B cell (primary cell): Measurements from ENCODE around the gene OSTF1. TPM values are rescaled to one million over a fixed set of nuclear protein-coding genes. Genes with fewer than 3 reads are reported as not detected.
A peak's percentile ranks its signal among the peaks of the same experiment; 100 is the strongest.

Experiments
- ATAC-seq: fragments of 200-7000 bp; cut with Tn5 transposase; one replicate; pipeline ENCODE4 v1.10.0; 2021; ENCODE audit warnings: low read depth, mild to moderate bottlenecking, moderate number of reproducible peaks, moderate library complexity
- CTCF ChIA-PET: fragments of 350-600 bp; sonication (Branson Sonifier 250); formaldehyde crosslinking; loops from one replicate; lab custom pipeline; 2021; ENCODE audit warnings: antibody characterized with exemption, inconsistent platforms; lab: Charles Lee
- POLR2A ChIA-PET: fragments of 350-600 bp; sonication (Branson Sonifier 250); formaldehyde crosslinking; loops from one replicate; lab custom pipeline; 2021; ENCODE audit warnings: antibody characterized with exemption; lab: Charles Lee
- DNase-seq: peaks from one replicate; pipeline ENCODE4 v3.0.0; 2013
- H2AFZ ChIP-seq: 2 replicates; pipeline ENCODE4 v1.6.1; 2012; ENCODE audit warnings: mild to moderate bottlenecking, low read depth, low read length; ENCODE audit not compliant: insufficient read depth, poor library complexity, severe bottlenecking
- H3K27ac ChIP-seq, 2 donors: 1 replicate in 1 of 2; 2 replicates in 1 of 2; pipeline ENCODE4 v1.5.1; 2012 to 2013; ENCODE audit warnings: low read length in 2 of 2, mild to moderate bottlenecking in 2 of 2, moderate library complexity in 1 of 2
- H3K27me3 ChIP-seq, 4 experiments: fragments of 200-600 bp in 1 of 4; sonication (generic) in 1 of 4; replicated peaks in 1 of 4; 1 replicate in 2 of 4; 2 replicates in 2 of 4; pipeline versions ENCODE4 v1.6.1 to v1.7.0; 2013 to 2016; ENCODE audit warnings: low read length in 3 of 4, mild to moderate bottlenecking in 2 of 4, mixed read lengths in 1 of 4, moderate library complexity in 1 of 4; ENCODE audit not compliant: insufficient read depth in 4 of 4, control insufficient read depth in 3 of 4; ENCODE audit errors: control extremely low read depth in 1 of 4
- H3K36me3 ChIP-seq, 2 experiments: replicated peaks in 1 of 2; 1 replicate in 1 of 2; 2 replicates in 1 of 2; pipeline versions ENCODE4 v1.6.1 to v1.7.1; 2013; ENCODE audit warnings: low read length in 1 of 2; ENCODE audit not compliant: insufficient read depth in 2 of 2, control insufficient read depth in 1 of 2; ENCODE audit errors: control extremely low read depth in 1 of 2, extremely low read depth in 1 of 2
- H3K4me1 ChIP-seq, 2 donors: fragments of 200-600 bp in 1 of 2; sonication (generic) in 1 of 2; 1 replicate in 1 of 2; 2 replicates in 1 of 2; pipeline versions ENCODE4 v1.5.1 to v1.6.1; 2013 to 2017; ENCODE audit warnings: low read length in 2 of 2; ENCODE audit not compliant: control insufficient read depth in 2 of 2, insufficient read depth in 2 of 2
- H3K4me2 ChIP-seq: replicated peaks from 2 replicates; pipeline ENCODE3; 2012; ENCODE audit warnings: mild to moderate bottlenecking, low read depth, low read length; ENCODE audit not compliant: poor library complexity, severe bottlenecking
- H3K4me3 ChIP-seq, 5 experiments: fragments of 200-600 bp in 1 of 5; sonication (generic) in 1 of 5; 1 replicate in 3 of 5; 2 replicates in 2 of 5; pipeline versions ENCODE4 v1.5.1 to v1.7.0; 2011 to 2016; ENCODE audit warnings: low read length in 4 of 5, mild to moderate bottlenecking in 4 of 5, low read depth in 2 of 5, control low read depth in 1 of 5, moderate library complexity in 1 of 5; ENCODE audit not compliant: insufficient read depth in 1 of 5; ENCODE audit errors: control extremely low read depth in 1 of 5, extremely low read depth in 1 of 5
- H3K79me2 ChIP-seq: fragments of 200-600 bp; sonication (generic); one replicate; pipeline ENCODE4 v1.6.0; 2016; ENCODE audit warnings: low read length; ENCODE audit not compliant: control insufficient read depth, insufficient read depth
- H3K9ac ChIP-seq: fragments of 200-600 bp; sonication (generic); 2 replicates; pipeline ENCODE4 v1.6.1; 2017; ENCODE audit warnings: mild to moderate bottlenecking, low read length, moderate library complexity
- H3K9me3 ChIP-seq, 3 donors: one replicate each; pipeline versions ENCODE4 v1.6.1 to v1.7.1; 2013; ENCODE audit warnings: low read length in 2 of 3; ENCODE audit not compliant: control insufficient read depth in 2 of 3, insufficient read depth in 1 of 3; ENCODE audit errors: control extremely low read depth in 1 of 3
- H4K20me1 ChIP-seq: 2 replicates; pipeline ENCODE4 v1.6.0; 2012; ENCODE audit warnings: mild to moderate bottlenecking, low read length; ENCODE audit not compliant: insufficient read depth, control insufficient read depth, poor library complexity, severe bottlenecking
- H3K27ac Mint-ChIP-seq: one replicate; pipeline ENCODE4 v1.8.0; 2021; ENCODE audit warnings: mixed read lengths
- H3K27me3 Mint-ChIP-seq: one replicate; pipeline ENCODE4 v1.8.0; 2021; ENCODE audit warnings: mixed read lengths
- H3K4me1 Mint-ChIP-seq: one replicate; pipeline ENCODE4 v1.8.0; 2021; ENCODE audit warnings: mixed read lengths
- H3K4me3 Mint-ChIP-seq: one replicate; pipeline ENCODE4 v1.8.0; 2021; ENCODE audit warnings: mixed read lengths
- H3K9me3 Mint-ChIP-seq: one replicate; pipeline ENCODE4 v1.8.0; 2022; ENCODE audit warnings: mixed read lengths; ENCODE audit not compliant: insufficient read depth
- CTCF ChIP-seq: fragments of 200-600 bp; IDR thresholded peaks from one replicate; pipeline ENCODE4 v1.8.0; 2022; ENCODE audit warnings: antibody characterized with exemption, mild to moderate bottlenecking
- EZH2 ChIP-seq: IDR thresholded peaks from 2 replicates; pipeline ENCODE4 v1.6.1; 2012; ENCODE audit warnings: borderline replicate concordance, low read depth, mild to moderate bottlenecking, moderate library complexity, low read length; ENCODE audit not compliant: insufficient read depth, poor library complexity, severe bottlenecking
- WGBS: methylation state at CpG from one replicate; pipeline ENCODE4 v1.1.5; 2013; ENCODE audit warnings: missing lambda C conversion rate; ENCODE audit not compliant: insufficient coverage; 5-methylcytosine and 5-hydroxymethylcytosine counted together
- intact Hi-C: fragments of 100-400 bp; cut with micrococcal nuclease; formaldehyde crosslinking; loops from one replicate; pipeline ENCODE4 v1.10.0; 2022
- polyA plus RNA-seq: library from polyadenylated mRNA; depleted of rRNA; stranded (reverse); fragments of >200 nt; gene quantifications from 2 replicates; pipeline ENCODE4 v1.2.3, GENCODE V29; 2012
- total RNA-seq, 2 donors: library from RNA; stranded (reverse); fragments of 120-200 nt in 1 of 2; gene quantifications; 1 replicate in 1 of 2; 2 replicates in 1 of 2; pipeline versions ENCODE4 v1.2.3 to v1.2.4, GENCODE V29; 2013 to 2022

OSTF1 gene
- total and polyA plus RNA-seq, 2 donors (not counting 1 experiment from before 2014, with no cell fraction given), result 33.8 to 62.0 TPM

DNA sequence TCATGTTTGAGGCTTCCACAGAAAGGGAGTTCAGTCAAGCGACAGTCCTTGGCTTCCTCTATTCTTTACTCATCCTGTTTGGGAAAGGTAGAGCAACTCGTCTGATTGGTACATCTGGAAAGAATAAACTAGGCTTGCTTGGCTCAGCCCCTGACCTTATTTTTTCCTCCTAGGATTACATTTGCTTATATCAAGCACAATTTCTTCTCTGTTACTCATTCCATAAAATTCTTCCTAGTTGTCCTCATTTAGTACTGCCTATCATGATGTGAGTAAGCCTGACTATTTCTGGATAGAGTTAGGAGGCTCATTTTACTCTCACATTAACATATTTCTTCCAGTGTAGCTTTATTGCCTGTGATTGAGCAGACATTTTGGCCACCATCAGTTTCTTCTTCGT lies 49.3 kb upstream of the OSTF1 start:
- Histone ChIP-seq H3K36me3 (no peaks in the 10 kb centered on the region), H3K4me2 (no peak overlapping the region), H2AFZ (no peak overlapping the region), H3K9ac (no peak overlapping the region), H3K4me1 (no peaks in the 10 kb centered on the region), H4K20me1 (no peaks in the 10 kb centered on the region), H3K27me3 (no peaks in the 10 kb centered on the region), H3K79me2 (no peaks in the 10 kb centered on the region), H3K27ac (no peak overlapping the region), H3K9me3 (no peaks in the 10 kb centered on the region), H3K4me3 (no peak overlapping the region)
- Mint-ChIP-seq H3K27me3 (peaks cover 10% of the 10 kb centered on the region), H3K9me3 (no peaks in the 10 kb centered on the region), H3K4me3 (no peak overlapping the region), H3K4me1 (peaks cover 3% of the 10 kb centered on the region), H3K27ac (no peak overlapping the region)
- no peak for DNase-seq
- ChIA-PET POLR2A (no interaction called here), CTCF (interaction anchor here (0.6 to 1.5 kb wide), 2 partner anchors 9 to 88 kb away, joined by 3 to 4 read pairs; no protein-coding TSS in a partner anchor)
- ATAC-seq, result no peak
- no CpG with 5 or more reads among the region's 3 CpGs for WGBS
- intact Hi-C loops, result no loop called here
- no peak for TF ChIP-seq CTCF
- no peak for TF ChIP-seq EZH2

DNA sequence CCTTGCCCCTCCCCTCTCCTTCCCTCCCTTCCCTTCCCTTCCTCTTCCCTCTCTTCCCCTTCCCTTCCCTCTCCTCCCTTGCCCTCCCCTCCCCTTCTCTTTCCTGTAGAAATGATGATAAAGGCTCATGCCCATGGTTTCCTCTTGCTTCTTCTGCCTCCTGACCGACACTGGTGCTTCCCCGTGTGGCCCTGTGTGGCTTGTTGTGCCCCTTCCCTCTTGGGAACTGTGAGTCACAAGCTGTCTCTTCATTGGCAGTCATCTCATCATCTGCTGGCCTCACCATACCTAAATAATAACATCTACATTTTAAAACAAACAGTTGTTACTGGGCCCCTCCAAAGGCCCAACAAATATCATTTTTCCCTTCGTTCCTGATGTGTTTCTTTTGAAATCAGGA lies 48.5 kb upstream of the OSTF1 start:
- no peak for TF ChIP-seq EZH2
- no peak for TF ChIP-seq CTCF
- ATAC-seq (peak; percentile 47), DNase-seq (no peak)
- Histone ChIP-seq H3K4me3 (no peak overlapping the region), H3K79me2 (no peaks in the 10 kb centered on the region), H3K4me1 (no peaks in the 10 kb centered on the region), H3K27ac (no peak overlapping the region), H4K20me1 (no peaks in the 10 kb centered on the region), H3K9me3 (no peaks in the 10 kb centered on the region), H2AFZ (no peak overlapping the region), H3K27me3 (no peaks in the 10 kb centered on the region), H3K4me2 (no peak overlapping the region), H3K36me3 (no peaks in the 10 kb centered on the region), H3K9ac (no peak overlapping the region)
- peaks cover 3% of the 10 kb centered on the region for H3K4me1 Mint-ChIP-seq
- H3K27me3 Mint-ChIP-seq, result peaks cover 14% of the 10 kb centered on the region
- POLR2A ChIA-PET, result interaction anchor here (0.8 kb wide), 1 partner anchor 11 kb away, joined by 6 read pairs; no protein-coding TSS in a partner anchor
- WGBS, result 81% methylated on average over 2 of the region's 3 CpGs
- no peak overlapping the region for H3K4me3 Mint-ChIP-seq
- CTCF ChIA-PET, result interaction anchor here (1.0 to 1.5 kb wide), 2 partner anchors 8 to 11 kb away, joined by 4 to 5 read pairs; no protein-coding TSS in a partner anchor
- intact Hi-C loops, result no loop called here
- H3K27ac Mint-ChIP-seq, result no peak overlapping the region
- no peaks in the 10 kb centered on the region for H3K9me3 Mint-ChIP-seq
